ENCODE measurements around the gene UBE2L5.
"Not testable (repeated sequence)": the region's sequence is repeated elsewhere in the genome, so short reads cannot be mapped to it uniquely, and the experiment has no call there.

The UBE2L5 gene

GRCh38 chr13:30450066-30450465 is 27.8 kb downstream of the UBE2L5 start:
- no peak overlapping the region for H3K4me3 ChIP-seq (ENCODE audit: low read depth, low read length)
- no peak for DNase-seq (ENCODE audit: low read depth, low spot score)
- TF ChIP-seq, protein P1, sequence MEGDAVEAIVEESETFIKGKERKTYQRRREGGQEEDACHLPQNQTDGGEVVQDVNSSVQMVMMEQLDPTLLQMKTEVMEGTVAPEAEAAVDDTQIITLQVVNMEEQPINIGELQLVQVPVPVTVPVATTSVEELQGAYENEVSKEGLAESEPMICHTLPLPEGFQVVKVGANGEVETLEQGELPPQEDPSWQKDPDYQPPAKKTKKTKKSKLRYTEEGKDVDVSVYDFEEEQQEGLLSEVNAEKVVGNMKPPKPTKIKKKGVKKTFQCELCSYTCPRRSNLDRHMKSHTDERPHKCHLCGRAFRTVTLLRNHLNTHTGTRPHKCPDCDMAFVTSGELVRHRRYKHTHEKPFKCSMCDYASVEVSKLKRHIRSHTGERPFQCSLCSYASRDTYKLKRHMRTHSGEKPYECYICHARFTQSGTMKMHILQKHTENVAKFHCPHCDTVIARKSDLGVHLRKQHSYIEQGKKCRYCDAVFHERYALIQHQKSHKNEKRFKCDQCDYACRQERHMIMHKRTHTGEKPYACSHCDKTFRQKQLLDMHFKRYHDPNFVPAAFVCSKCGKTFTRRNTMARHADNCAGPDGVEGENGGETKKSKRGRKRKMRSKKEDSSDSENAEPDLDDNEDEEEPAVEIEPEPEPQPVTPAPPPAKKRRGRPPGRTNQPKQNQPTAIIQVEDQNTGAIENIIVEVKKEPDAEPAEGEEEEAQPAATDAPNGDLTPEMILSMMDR (IDR thresholded peaks at IDR 0.05; ENCODE audit: low read depth, low read length), result no peak
- in situ Hi-C loops (cut with HindIII; ENCODE audit: low sequenced_read_pairs), result no loop called here

DNA sequence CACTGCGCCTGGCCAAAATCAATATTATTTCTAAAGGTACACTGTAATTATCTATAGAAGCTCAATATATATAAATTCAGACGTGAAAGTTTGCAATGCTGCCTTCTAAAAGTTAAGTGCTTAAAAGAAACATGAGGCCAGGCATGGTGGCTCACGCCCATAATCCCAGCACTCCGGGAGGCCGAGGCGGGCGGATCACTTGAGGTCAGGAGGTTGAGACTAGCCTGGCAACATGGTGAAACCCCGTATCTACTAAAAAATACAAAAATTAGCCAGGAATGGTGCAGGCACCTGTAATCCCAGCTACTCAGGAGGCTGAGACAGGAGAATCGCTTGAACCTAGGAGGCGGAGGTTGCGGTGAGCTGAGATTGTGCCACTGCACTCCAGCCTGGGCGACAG is 29.2 kb downstream of the UBE2L5 start:
- H3K4me3 ChIP-seq (ENCODE audit: low read depth, low read length); in situ Hi-C loops (cut with HindIII; ENCODE audit: low sequenced_read_pairs); DNase-seq (ENCODE audit: low read depth, low spot score): not testable (repeated sequence)

DNA sequence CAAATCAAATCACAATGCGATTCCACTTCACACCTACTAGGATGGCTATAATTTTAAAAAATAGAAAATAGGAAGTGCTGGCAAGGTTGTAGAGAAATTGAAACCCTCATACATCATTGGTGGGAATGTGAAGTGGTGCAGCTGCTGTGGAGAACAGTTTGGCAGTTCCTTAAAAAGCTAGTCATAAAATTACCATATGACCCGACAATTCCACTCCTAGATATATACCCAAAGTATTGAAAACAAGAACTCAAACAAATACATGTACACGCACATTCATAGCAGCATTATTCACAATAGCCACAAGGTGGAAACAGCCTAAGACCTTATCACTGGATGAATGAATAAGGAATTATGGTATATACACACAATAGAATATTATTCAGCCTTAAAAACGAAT is 31.4 kb downstream of the UBE2L5 start:
- H3K4me3 ChIP-seq (ENCODE audit: low read depth, low read length), result no peak overlapping the region
- TF ChIP-seq, protein P1 (IDR thresholded peaks at IDR 0.05; ENCODE audit: low read depth, low read length), result peak; percentile 34
- DNase-seq (ENCODE audit: low read depth, low spot score), result no peak
- in situ Hi-C loops (cut with HindIII; ENCODE audit: low sequenced_read_pairs), result no loop called here

DNA sequence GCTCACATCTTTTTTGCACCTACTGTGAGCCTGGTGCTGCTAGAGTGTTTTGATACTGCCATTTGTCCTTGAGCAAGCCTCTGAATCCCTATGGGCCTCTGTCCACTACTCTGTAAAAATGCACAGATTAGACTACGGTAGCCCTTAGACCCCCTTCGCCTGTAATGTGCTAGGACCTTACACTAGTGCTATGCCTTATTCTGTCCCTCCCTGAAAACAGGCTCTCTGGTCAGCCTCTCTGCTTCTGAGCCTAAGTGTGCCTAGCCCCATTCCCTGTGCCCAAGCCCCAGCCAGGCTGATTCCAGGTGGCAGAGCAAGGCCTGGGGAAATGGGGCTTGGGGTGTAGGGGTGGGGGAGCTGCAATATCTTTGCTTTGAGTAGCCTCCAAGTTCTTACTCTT is 32.7 kb downstream of the UBE2L5 start:
- TF ChIP-seq, protein P1 (IDR thresholded peaks at IDR 0.05; ENCODE audit: low read depth, low read length), result no peak
- in situ Hi-C loops (cut with HindIII; ENCODE audit: low sequenced_read_pairs), result no loop called here
- H3K4me3 ChIP-seq (ENCODE audit: low read depth, low read length), result no peak overlapping the region
- DNase-seq (ENCODE audit: low read depth, low spot score), result no peak

- in situ Hi-C loops (cut with HindIII; ENCODE audit: low sequenced_read_pairs), result no loop called here
Measured at GRCh38 chr13:30456290-30456689, 34.0 kb downstream of the UBE2L5 start.

GRCh38 chr13:30457306-30457891 is 35.1 kb downstream of the UBE2L5 start:
- in situ Hi-C loops (cut with HindIII; ENCODE audit: low sequenced_read_pairs), result no loop called here
- TF ChIP-seq, protein P1 (IDR thresholded peaks at IDR 0.05; ENCODE audit: low read depth, low read length), result no peak
- H3K4me3 ChIP-seq (ENCODE audit: low read depth, low read length), result no peak overlapping the region
- no peak for DNase-seq (ENCODE audit: low read depth, low spot score)

More at GRCh38 chr13:30456290-30456689, 34.0 kb downstream of the UBE2L5 start:
- TF ChIP-seq, protein P1 (IDR thresholded peaks at IDR 0.05; ENCODE audit: low read depth, low read length), result no peak
- no peak overlapping the region for H3K4me3 ChIP-seq (ENCODE audit: low read depth, low read length)
- no peak for DNase-seq (ENCODE audit: low read depth, low spot score)

GRCh38 chr13:30461279-30462066 is 39.2 kb downstream of the UBE2L5 start:
- peak; percentile 56 for DNase-seq (ENCODE audit: low read depth, low spot score)
- TF ChIP-seq, protein P1 (IDR thresholded peaks at IDR 0.05; ENCODE audit: low read depth, low read length), result peak; percentile 44
- H3K4me3 ChIP-seq (ENCODE audit: low read depth, low read length); in situ Hi-C loops (cut with HindIII; ENCODE audit: low sequenced_read_pairs): not testable (repeated sequence)
